Ovary (tissue), 9 donors: Measurements from ENCODE around the gene LTB4R2. TPM values are rescaled to one million over a fixed set of nuclear protein-coding genes. Genes with fewer than 3 reads are reported as not detected.

Experiments
- DNase-seq, 5 donors: peaks; one replicate each; pipeline ENCODE4 v3.0.0-alpha.2; 2019 to 2020
- H3K27ac ChIP-seq, 2 donors: fragments of 200-600 bp; one replicate each; pipeline versions ENCODE4 v1.5.1 to v1.8.0; 2019 to 2022
- H3K27me3 ChIP-seq: fragments of 200-600 bp; one replicate; pipeline ENCODE4 v1.8.0; 2022
- H3K36me3 ChIP-seq: fragments of 200-600 bp; sonication (generic); one replicate; pipeline ENCODE4 v1.5.1; 2019
- H3K4me1 ChIP-seq: one replicate; pipeline ENCODE4 v1.8.1; 2013; ENCODE audit warnings: mild to moderate bottlenecking, moderate library complexity; ENCODE audit not compliant: insufficient read depth
- H3K4me3 ChIP-seq: fragments of 200-600 bp; sonication (generic); one replicate; pipeline ENCODE4 v1.5.1; 2017
- H3K9me3 ChIP-seq, 2 donors: fragments of 200-600 bp in 1 of 2; sonication (generic) in 1 of 2; one replicate each; pipeline versions ENCODE4 v1.5.1 to v1.8.1; 2013 to 2019; ENCODE audit warnings: mild to moderate bottlenecking in 1 of 2, moderate library complexity in 1 of 2
- CTCF ChIP-seq, 3 donors: fragments of 450-650 bp in 2 of 3; fragments of 200-600 bp in 1 of 3; IDR thresholded peaks; one replicate each; pipeline versions ENCODE4 v1.5.1 to v1.8.0; 2016 to 2022; ENCODE audit warnings: antibody characterized with exemption in 3 of 3, mild to moderate bottlenecking in 1 of 3
- EP300 ChIP-seq: sonication (generic); formaldehyde crosslinking; IDR thresholded peaks from one replicate; pipeline ENCODE4 v1.6.1; 2017; ENCODE audit warnings: antibody characterized with exemption
- POLR2A ChIP-seq: fragments of 450-650 bp; IDR thresholded peaks from one replicate; pipeline ENCODE4 v1.6.1; 2017; ENCODE audit warnings: antibody characterized with exemption, mild to moderate bottlenecking, moderate library complexity
- WGBS, 3 donors: extraction: QIAGEN DNeasy Blood & Tissue Kit in 1 of 3; methylation state at CpG; one replicate each; pipeline versions ENCODE4 v1.1.5 to v1.1.7; 2013 to 2017; 5-methylcytosine and 5-hydroxymethylcytosine counted together
- intact Hi-C, 4 donors: fragments of 100-400 bp; cut with DNase I; formaldehyde crosslinking; loops; one replicate each; pipeline versions ENCODE4 v1.11.0 to v1.15.1; 2022 to 2023
- polyA plus RNA-seq, 2 donors: library from polyadenylated mRNA; stranded (reverse); fragments of 200-250 nt in 1 of 2; fragments of 350-450 nt in 1 of 2; fragmentation: Illumina TruSeq in 1 of 2; extraction: RNeasy Lipid Tissue Mini Kit (QIAGEN cat#74804) in 1 of 2; gene quantifications; one replicate each; pipeline ENCODE4 v1.2.3, GENCODE V29; 2013 to 2014
- total RNA-seq, 7 donors: library from RNA; depleted of rRNA in 2 of 7; stranded (reverse); fragments of >200 nt in 2 of 7; fragmentation: NEBNext Ultra II Directional in 3 of 7; extraction: Animal tissue kit (Norgen Biotek cat#: 25700) in 3 of 7; gene quantifications; one replicate each; pipeline versions ENCODE4 v1.1.0 to v1.2.4, GENCODE V29; 2016 to 2023
- donor health status: DM: no; HTN: no; CAD: no; lungs with moderate emphysema.
- donor health status: DM: no; HTN: no; CAD: no.
- donor health status: Bipolar disorder and iron deficiency.
- donor health status: DM: yes; HTN: yes; CAD: no.
- donor health status: DM: no; HTN: no; CAD: no.
- donor health status: DM: yes; HTN: yes; CAD: no.

LTB4R2 gene
- total and polyA plus RNA-seq, 9 donors = 0.85 to 10.1 (median 5.0) TPM

DNA sequence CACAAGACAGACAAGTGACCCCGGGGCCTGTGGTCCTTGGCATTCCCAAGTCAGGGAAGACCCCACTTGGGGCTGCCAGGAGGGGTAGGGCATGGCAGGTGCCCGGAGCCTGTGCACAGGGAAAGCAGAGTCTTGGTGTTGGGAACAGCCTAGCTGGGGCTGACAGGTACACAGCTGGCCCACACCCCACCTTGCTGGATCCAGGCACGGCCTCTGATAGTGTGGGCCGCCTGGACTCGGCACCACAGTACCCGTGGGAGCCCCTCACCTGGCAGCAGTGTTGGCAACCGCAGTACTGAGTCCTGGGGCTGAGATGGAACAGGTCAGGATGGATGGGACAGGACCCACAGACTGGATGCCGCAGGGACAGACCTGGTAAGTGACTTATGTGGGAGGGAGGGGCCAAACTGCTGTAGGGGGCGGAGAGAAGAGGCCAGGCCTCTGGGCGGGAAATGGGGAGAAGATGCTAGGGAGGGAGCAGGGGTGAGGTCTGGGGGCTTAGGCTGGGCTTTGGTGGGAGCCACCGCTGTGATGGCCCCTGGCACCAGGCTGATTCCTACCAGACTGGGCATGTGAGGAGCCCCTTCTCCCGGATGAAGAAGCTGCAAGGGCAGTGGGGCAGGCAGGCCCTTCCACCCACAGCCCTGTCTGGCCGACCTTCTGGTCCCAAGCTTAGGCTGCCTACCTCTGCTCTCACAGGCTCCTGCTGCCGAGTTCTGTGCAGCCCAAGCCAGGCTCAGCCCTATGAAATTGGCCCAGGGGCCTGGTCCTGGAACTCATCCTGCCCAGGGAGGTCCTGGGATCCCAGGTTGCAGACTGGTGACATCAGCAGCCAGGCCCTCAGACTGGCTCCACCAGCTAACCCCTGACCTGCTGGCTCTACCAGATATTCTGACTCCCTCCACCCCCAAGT, 46.9 kb upstream of the LTB4R2 start, which contains the start of gene TGM1:
Gene TGM1 (minus strand): TSS at position 357 of the 913 bp plus-strand sequence. CDS start 825 bp downstream, outside the sequence.
- Histone ChIP-seq H3K27ac (no peak within 1 kb of the TSS), H3K27me3 (no peaks in the 10 kb centered on the region), H3K9me3 (no peaks in the 10 kb centered on the region), H3K36me3 (no peaks in the 10 kb centered on the region), H3K4me3 (no peak within 1 kb of the TSS), H3K4me1 (peaks cover 3% of the 10 kb centered on the region)
- DNase-seq = no peak
- TF ChIP-seq EP300 (no peak), POLR2A (no peak), CTCF (IDR thresholded peaks at IDR 0.05) (no peak)
- 75 to 83% (median 79%) methylated on average over 14 of the region's 14 CpGs for WGBS, 3 donors
- intact Hi-C loops = no loop called here

GRCh38 chr14:24263848-24264247, 46.1 kb upstream of the LTB4R2 start:
- no peaks in the 10 kb centered on the region for H3K36me3 ChIP-seq
- WGBS, 3 donors = 55 to 67% (median 65%) methylated on average over 6 of the region's 6 CpGs
- TF ChIP-seq POLR2A = no peak
- no peak for TF ChIP-seq EP300
- TF ChIP-seq CTCF (IDR thresholded peaks at IDR 0.05) = no peak
- H3K27ac ChIP-seq = no peak overlapping the region
- H3K4me3 ChIP-seq = no peak overlapping the region
- H3K27me3 ChIP-seq = no peaks in the 10 kb centered on the region
- intact Hi-C loops = no loop called here
- peaks cover 3% of the 10 kb centered on the region for H3K4me1 ChIP-seq
- no peaks in the 10 kb centered on the region for H3K9me3 ChIP-seq
- no peak for DNase-seq

GRCh38 chr14:24264298-24264697, 45.6 kb upstream of the LTB4R2 start:
- Histone ChIP-seq H3K4me1 (no peaks in the 10 kb centered on the region), H3K27me3 (no peaks in the 10 kb centered on the region), H3K27ac (no peak overlapping the region), H3K36me3 (no peaks in the 10 kb centered on the region), H3K4me3 (no peak overlapping the region), H3K9me3 (no peaks in the 10 kb centered on the region)
- TF ChIP-seq CTCF (IDR thresholded peaks at IDR 0.05) (no peak), POLR2A (no peak), EP300 (no peak)
- peak in 1 of 5 donors; percentile 50 for DNase-seq
- 16 to 38% (median 32%) methylated on average over 6 of the region's 6 CpGs for WGBS, 3 donors
- intact Hi-C loops = no loop called here

DNA sequence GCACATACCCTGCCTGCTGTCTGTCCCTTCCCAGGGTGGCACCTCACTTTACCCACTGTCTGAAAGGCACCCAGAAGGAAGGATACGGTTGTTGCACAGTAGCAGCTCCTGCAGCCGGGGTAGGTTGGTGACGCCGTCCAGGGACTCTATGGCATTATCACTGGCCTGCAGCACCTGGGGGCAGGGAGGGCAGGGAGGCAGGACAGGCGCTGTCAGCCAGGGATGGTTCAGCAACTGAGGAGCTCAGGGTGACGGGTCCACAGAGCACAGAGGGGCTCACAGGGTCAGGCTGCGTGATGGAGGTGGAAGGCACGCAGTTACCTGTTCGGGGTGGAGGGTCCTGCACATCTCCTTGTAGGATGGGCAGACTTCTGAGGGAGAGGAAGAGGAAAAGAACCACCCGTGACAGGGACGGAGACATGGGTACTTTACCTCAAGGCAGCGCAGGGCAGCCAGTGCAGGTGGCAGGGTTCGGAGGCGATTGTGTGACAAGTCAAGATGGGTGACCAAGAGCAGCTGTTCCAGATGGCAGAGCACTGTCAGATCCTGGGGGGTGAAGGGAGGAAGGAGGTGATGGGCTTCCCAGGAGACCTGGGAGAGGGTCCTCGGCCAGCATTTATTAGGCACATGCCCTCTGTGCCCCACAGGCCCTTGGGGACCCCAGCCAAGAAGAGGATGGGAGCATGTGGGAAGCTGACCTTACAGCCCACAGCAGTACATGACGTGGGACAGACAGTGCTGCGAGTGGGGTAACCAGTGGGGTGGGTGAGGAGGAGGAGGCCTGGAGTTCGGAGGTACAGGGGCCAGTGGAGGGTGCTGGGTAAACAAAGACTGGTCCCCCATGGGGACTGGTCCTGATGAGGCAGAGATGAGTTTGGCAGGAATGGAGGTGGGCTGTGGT, 43.3 kb upstream of the LTB4R2 start:
- intact Hi-C loops = no loop called here

More for the DNA sequence above, 43.3 kb upstream of the LTB4R2 start:
- Histone ChIP-seq H3K27me3 (no peaks in the 10 kb centered on the region), H3K36me3 (no peaks in the 10 kb centered on the region), H3K4me3 (no peak overlapping the region), H3K9me3 (no peaks in the 10 kb centered on the region), H3K27ac (no peak overlapping the region), H3K4me1 (peaks cover 2% of the 10 kb centered on the region)
- TF ChIP-seq POLR2A (no peak), EP300 (no peak)
- no peak for DNase-seq
- 81 to 87% (median 83%) methylated on average over 18 of the region's 18 CpGs for WGBS, 3 donors
